K562 (cell line): Measurements from ENCODE around the gene STK4. TPM values are rescaled to one million over a fixed set of nuclear protein-coding genes. Genes with fewer than 3 reads are reported as not detected.

Experiments used
- ATAC-seq: fragments of 200-7000 bp; cut with Tn5 transposase; 3 replicates; pipeline ENCODE4 v1.9.1; 2020; ENCODE audit warnings: moderate library complexity
- BruUV-seq: library from RNA; stranded (reverse); fragments of 400-500 nt; replicated peaks from 2 replicates; lab custom pipeline; 2021; lab: Mats Ljungman, UMichigan
- CTCF ChIA-PET: fragments of 300-600 bp; formaldehyde crosslinking; extraction: SDS; loops from one replicate; lab custom pipeline; 2021; ENCODE audit warnings: low intra/inter-chr PET ratio; lab: Yijun Ruan, JAX
- POLR2A ChIA-PET: fragments of 300-600, 350-650 bp; sonication (Branson Sonifier 250); formaldehyde crosslinking; extraction: SDS; loops from one replicate; lab custom pipeline; 2021; ENCODE audit warnings: antibody characterized with exemption, inconsistent platforms; lab: Yijun Ruan, JAX
- DNase-seq, 4 experiments: peaks; one replicate each; pipeline versions ENCODE4 v3.0.0 to v3.0.0-alpha.2; 2011 to 2018; ENCODE audit warnings: low spot score in 3 of 4, mixed read lengths in 3 of 4; ENCODE audit errors: extremely low read depth in 1 of 4
- FAIRE-seq: peaks from 2 replicates; lab custom pipeline; 2011; peaks lifted over from hg19 to GRCh38; lab: Jason Lieb, UNC
- H2AFZ ChIP-seq: 2 replicates; pipeline ENCODE4 v1.6.0; 2011; ENCODE audit warnings: low read depth, low read length, control low read depth, inconsistent platforms
- H3K27ac ChIP-seq: fragments of 200-600 bp; 3 replicates; pipeline ENCODE4 v1.8.0; 2011; ENCODE audit warnings: low read depth, mild to moderate bottlenecking, control low read depth, inconsistent platforms, low read length, moderate library complexity, mixed read lengths; ENCODE audit errors: extremely low read depth
- H3K27me3 ChIP-seq, 2 experiments: fragments of 300-600 bp in 1 of 2; 2 replicates in 1 of 2; 3 replicates in 1 of 2; pipeline versions ENCODE4 v1.6.0 to v1.8.0; 2011; ENCODE audit warnings: inconsistent platforms in 2 of 2, low read length in 2 of 2, mild to moderate bottlenecking in 1 of 2, mixed read lengths in 1 of 2, moderate library complexity in 1 of 2; ENCODE audit not compliant: control insufficient read depth in 2 of 2, insufficient read depth in 2 of 2
- H3K36me3 ChIP-seq: fragments of 300-600 bp; 3 replicates; pipeline ENCODE4 v1.8.0; 2011; ENCODE audit warnings: mild to moderate bottlenecking, low read length, inconsistent platforms; ENCODE audit not compliant: control insufficient read depth, insufficient read depth
- H3K4me1 ChIP-seq, 2 experiments: fragments of 200-600 bp in 1 of 2; replicated peaks in 1 of 2; 2 replicates in 1 of 2; 3 replicates in 1 of 2; pipeline versions ENCODE4 v1.5.1 to v1.8.0; 2011; ENCODE audit warnings: inconsistent platforms in 2 of 2, low read length in 2 of 2, mild to moderate bottlenecking in 1 of 2, mixed read lengths in 1 of 2, moderate library complexity in 1 of 2; ENCODE audit not compliant: control insufficient read depth in 2 of 2, insufficient read depth in 2 of 2
- H3K4me2 ChIP-seq: 2 replicates; pipeline ENCODE4 v1.6.1; 2011; ENCODE audit warnings: low read length, control low read depth, inconsistent platforms, mixed read lengths; ENCODE audit not compliant: insufficient read depth
- H3K4me3 ChIP-seq: fragments of 200-600 bp; sonication (generic), shearing (Covaris generic); 2 replicates; pipeline ENCODE4 v1.5.1; 2016; ENCODE audit warnings: control low read depth, inconsistent platforms
- H3K79me2 ChIP-seq: fragments of 200-600 bp; 3 replicates; pipeline ENCODE4 v1.8.0; 2011; ENCODE audit warnings: low read length, inconsistent platforms; ENCODE audit not compliant: control insufficient read depth, insufficient read depth
- H3K9ac ChIP-seq, 2 experiments: 2 replicates each; pipeline versions ENCODE4 v1.6.0 to v1.6.1; 2011; ENCODE audit warnings: low read depth in 2 of 2, low read length in 2 of 2, control low read depth in 1 of 2, inconsistent platforms in 1 of 2, mild to moderate bottlenecking in 1 of 2, mixed read lengths in 1 of 2; ENCODE audit not compliant: insufficient read depth in 1 of 2
- H3K9me1 ChIP-seq: one replicate; pipeline ENCODE4 v1.6.0; 2011; ENCODE audit warnings: inconsistent platforms, mild to moderate bottlenecking, low read length, moderate library complexity; ENCODE audit not compliant: control insufficient read depth, insufficient read depth
- H3K9me3 ChIP-seq: replicated peaks from 2 replicates; pipeline ENCODE4 v1.5.1; 2011; ENCODE audit warnings: low read depth, low read length, inconsistent platforms; ENCODE audit not compliant: control insufficient read depth, insufficient read depth
- H4K20me1 ChIP-seq: replicated peaks from 2 replicates; pipeline ENCODE4 v1.6.1; 2011; ENCODE audit warnings: low read length, inconsistent platforms, mixed read lengths; ENCODE audit not compliant: control insufficient read depth, insufficient read depth
- HMGN3 ChIP-seq: IDR thresholded peaks from 2 replicates; pipeline ENCODE4 v1.6.1; 2011; ENCODE audit warnings: borderline replicate concordance, low read depth, mild to moderate bottlenecking, mixed read lengths, low read length; ENCODE audit not compliant: insufficient read length; ENCODE audit errors: extremely low read depth
- SIN3A ChIP-seq, 2 experiments: fragments of 150-350 bp in 1 of 2; IDR thresholded peaks; 2 replicates each; pipeline ENCODE4 v1.6.1; 2011 to 2016; ENCODE audit warnings: borderline replicate concordance in 2 of 2, low read depth in 2 of 2, low read length in 2 of 2, mild to moderate bottlenecking in 2 of 2, moderate library complexity in 2 of 2; ENCODE audit not compliant: control insufficient read depth in 1 of 2
- WGBS: fragments of 100-300 bp; shearing (Covaris generic); methylation state at CpG from one replicate; pipeline ENCODE4 v1.1.6; 2016; ENCODE audit warnings: low coverage, mixed read lengths; ENCODE audit not compliant: insufficient coverage; ENCODE audit errors: missing lambda C conversion rate; 5-methylcytosine and 5-hydroxymethylcytosine counted together
- in situ Hi-C: fragments of 300-500 bp; cut with MboI; formaldehyde crosslinking; loops from 4 replicates; pipeline ENCODE4 v1.15.0; 2018; ENCODE audit warnings: inconsistent platforms, mixed read lengths
- intact Hi-C: fragments of 100-400 bp; cut with micrococcal nuclease; formaldehyde crosslinking; loops from 2 replicates; pipeline ENCODE4 v1.14.2; 2022
- polyA plus RNA-seq, 8 experiments: library from polyadenylated mRNA; depleted of rRNA in 4 of 8; stranded (reverse) in 5 of 8; unstranded in 3 of 8; fragments of >200 nt; fragmentation: Nextera tagmentation in 2 of 8; fragmentation: Illumina TruSeq in 1 of 8; extraction: Ambion mirVana in 2 of 8; extraction: Trizol in 1 of 8; gene quantifications; 2 replicates each; pipeline versions ENCODE4 v1.2.1 to v1.2.3, GENCODE V29; 2011 to 2014; ENCODE audit warnings: inconsistent platforms in 1 of 8, missing spikeins in 1 of 8
- total RNA-seq, 7 experiments: library from RNA; depleted of rRNA in 6 of 7; stranded (reverse); fragments of >200 nt in 6 of 7; fragmentation: Illumina TruSeq in 2 of 7; extraction: Trizol in 2 of 7; gene quantifications; 2 replicates each; pipeline versions ENCODE4 v1.2.1 to v1.2.3, GENCODE V29; 2011 to 2021; ENCODE audit warnings: low replicate concordance in 1 of 7
- TF ChIP-seq, protein P1 (sequence below): conservative IDR thresholded peaks from 2 replicates; pipeline ENCODE4 v1.6.1; 2011; ENCODE audit warnings: low read depth, mild to moderate bottlenecking, low read length; ENCODE audit not compliant: control insufficient read depth
- TF ChIP-seq, protein P2 (sequence below): sonication (generic); formaldehyde crosslinking; IDR thresholded peaks from 2 replicates; pipeline ENCODE4 v1.5.0; 2020; ENCODE audit warnings: missing genetic modification reagents

Gene STK4
- total and polyA plus RNA-seq, 9 of the 15 experiments (the other 6 are each of a cell fraction or from before 2014, with no cell fraction given), result 11.9 to 30.6 (median 22.2) TPM

DNA sequence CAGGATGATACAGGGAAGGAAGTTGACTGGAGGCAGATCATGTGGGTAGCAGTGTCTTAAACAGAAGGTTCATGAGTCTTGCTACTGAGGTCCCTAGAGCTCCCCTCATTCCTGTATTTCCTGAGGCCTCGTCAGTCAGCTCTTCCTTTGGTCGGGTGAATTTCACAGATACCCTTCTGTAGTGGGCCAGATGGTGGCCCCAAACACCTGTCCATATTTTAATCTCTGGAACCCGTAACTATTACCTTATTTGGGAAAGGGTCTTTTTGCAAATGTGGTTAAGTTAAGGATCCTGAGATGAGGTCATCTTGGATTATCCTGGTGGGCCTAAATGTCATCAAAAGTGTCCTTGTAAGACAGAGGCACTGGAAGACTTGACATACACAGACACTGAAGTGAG is 125.1 kb downstream of the STK4 start:
- Histone ChIP-seq H3K79me2 (no peaks in the 10 kb centered on the region), H4K20me1 (no peaks in the 10 kb centered on the region), H3K9ac (no peak overlapping the region), H3K9me3 (no peaks in the 10 kb centered on the region), H3K4me2 (no peak overlapping the region), H3K9me1 (no peaks in the 10 kb centered on the region), H3K4me3 (no peak overlapping the region), H3K27ac (no peak overlapping the region), H3K36me3 (no peaks in the 10 kb centered on the region), H2AFZ (no peak overlapping the region), H3K27me3 (0 out of 5 replicates have a peak, but pooled peaks cover 0 to 2% of the 10 kb centered on the region in 2 experiments), H3K4me1 (no peaks in the 10 kb centered on the region)
- in situ Hi-C loops (no loop called here), intact Hi-C loops (loop anchor here (10.0 kb wide), 1 partner anchor 177 kb away; the partner anchor contains the start of gene PABPC1L)
- TF ChIP-seq SIN3A (IDR thresholded peaks at IDR 0.05; ENCODE audit: borderline replicate concordance in 2 of 2, control insufficient read depth in 1 of 2, low read depth in 2 of 2, low read length in 2 of 2) (no peak), HMGN3 (no peak)
- TF ChIP-seq, protein P1, sequence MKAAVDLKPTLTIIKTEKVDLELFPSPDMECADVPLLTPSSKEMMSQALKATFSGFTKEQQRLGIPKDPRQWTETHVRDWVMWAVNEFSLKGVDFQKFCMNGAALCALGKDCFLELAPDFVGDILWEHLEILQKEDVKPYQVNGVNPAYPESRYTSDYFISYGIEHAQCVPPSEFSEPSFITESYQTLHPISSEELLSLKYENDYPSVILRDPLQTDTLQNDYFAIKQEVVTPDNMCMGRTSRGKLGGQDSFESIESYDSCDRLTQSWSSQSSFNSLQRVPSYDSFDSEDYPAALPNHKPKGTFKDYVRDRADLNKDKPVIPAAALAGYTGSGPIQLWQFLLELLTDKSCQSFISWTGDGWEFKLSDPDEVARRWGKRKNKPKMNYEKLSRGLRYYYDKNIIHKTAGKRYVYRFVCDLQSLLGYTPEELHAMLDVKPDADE, result no peak
- TF ChIP-seq, protein P2, sequence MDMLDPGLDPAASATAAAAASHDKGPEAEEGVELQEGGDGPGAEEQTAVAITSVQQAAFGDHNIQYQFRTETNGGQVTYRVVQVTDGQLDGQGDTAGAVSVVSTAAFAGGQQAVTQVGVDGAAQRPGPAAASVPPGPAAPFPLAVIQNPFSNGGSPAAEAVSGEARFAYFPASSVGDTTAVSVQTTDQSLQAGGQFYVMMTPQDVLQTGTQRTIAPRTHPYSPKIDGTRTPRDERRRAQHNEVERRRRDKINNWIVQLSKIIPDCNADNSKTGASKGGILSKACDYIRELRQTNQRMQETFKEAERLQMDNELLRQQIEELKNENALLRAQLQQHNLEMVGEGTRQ (CRISPR knock-in tag), result no peak
- 18% methylated on average over 3 of the region's 3 CpGs for WGBS
- BruUV-seq, result no TSS peak
- no peak for DNase-seq
- ChIA-PET POLR2A (no interaction called here), CTCF (interaction anchor here (0.6 kb wide), 1 partner anchor 232 kb away, joined by 3 read pairs; no protein-coding TSS in a partner anchor)
- no peak for ATAC-seq
- no peak for FAIRE-seq
